H9 (cell line): Measurements from ENCODE around the gene SSH3. TPM values are rescaled to one million over a fixed set of nuclear protein-coding genes. Genes with fewer than 3 reads are reported as not detected.
"Not testable (repeated sequence)": the region's sequence is repeated elsewhere in the genome, so short reads cannot be mapped to it uniquely, and the experiment has no call there.

ENCODE experiments used
- DNase-seq: peaks from one replicate; pipeline ENCODE4 v3.0.0-alpha.2; 2017
- H2AFZ ChIP-seq: one replicate; pipeline ENCODE4 v1.6.1; 2013; ENCODE audit warnings: mild to moderate bottlenecking, low read length, control low read depth, moderate library complexity
- H2AK5ac ChIP-seq: 2 replicates; pipeline ENCODE4 v1.6.1; 2013; ENCODE audit warnings: low read length, control low read depth, mixed read lengths; ENCODE audit not compliant: insufficient read length
- H2BK120ac ChIP-seq: one replicate; pipeline ENCODE4 v1.6.1; 2013; ENCODE audit warnings: low read depth, mild to moderate bottlenecking, low read length, control low read depth, inconsistent platforms; ENCODE audit not compliant: poor library complexity, severe bottlenecking
- H2BK12ac ChIP-seq: 2 replicates; pipeline ENCODE4 v1.6.1; 2013; ENCODE audit warnings: low read length, control low read depth, mixed read lengths, low read depth; ENCODE audit not compliant: insufficient read length
- H2BK15ac ChIP-seq: 2 replicates; pipeline ENCODE4 v1.6.1; 2013; ENCODE audit warnings: low read depth, low read length, control low read depth
- H2BK20ac ChIP-seq: one replicate; pipeline ENCODE4 v1.6.1; 2013; ENCODE audit warnings: low read depth, mild to moderate bottlenecking, low read length, control low read depth, inconsistent platforms; ENCODE audit not compliant: poor library complexity, severe bottlenecking
- H2BK5ac ChIP-seq: 2 replicates; pipeline ENCODE4 v1.6.1; 2013; ENCODE audit warnings: low read length, control low read depth, mixed read lengths; ENCODE audit not compliant: insufficient read length
- H3K14ac ChIP-seq: 2 replicates; pipeline ENCODE4 v1.6.1; 2013; ENCODE audit warnings: low read length, control low read depth; ENCODE audit not compliant: insufficient read depth
- H3K18ac ChIP-seq: 2 replicates; pipeline ENCODE4 v1.6.1; 2013; ENCODE audit warnings: low read depth, mild to moderate bottlenecking, mixed read lengths, low read length, control low read depth; ENCODE audit not compliant: insufficient read length
- H3K23ac ChIP-seq: 2 replicates; pipeline ENCODE4 v1.6.1; 2013; ENCODE audit warnings: low read length, control low read depth, mixed read lengths, low read depth; ENCODE audit not compliant: insufficient read length
- H3K23me2 ChIP-seq: 2 replicates; pipeline ENCODE4 v1.6.1; 2013; ENCODE audit warnings: low read depth, mild to moderate bottlenecking, mixed read lengths, low read length, control low read depth; ENCODE audit not compliant: insufficient read length, poor library complexity, severe bottlenecking
- H3K27ac ChIP-seq: 2 replicates; pipeline ENCODE4 v1.5.1; 2013; ENCODE audit warnings: low read length, control low read depth, mixed read lengths, low read depth; ENCODE audit not compliant: insufficient read length
- H3K27me3 ChIP-seq: 2 replicates; pipeline ENCODE4 v1.6.1; 2013; ENCODE audit warnings: low read length, control low read depth, inconsistent platforms; ENCODE audit not compliant: insufficient read depth
- H3K4ac ChIP-seq: 2 replicates; pipeline ENCODE4 v1.6.1; 2013; ENCODE audit warnings: low read depth, mild to moderate bottlenecking, control low read depth, inconsistent platforms, low read length, moderate library complexity
- H3K4me1 ChIP-seq: 2 replicates; pipeline ENCODE4 v1.6.1; 2013; ENCODE audit warnings: low read length, control low read depth, inconsistent platforms; ENCODE audit not compliant: insufficient read depth
- H3K4me2 ChIP-seq: 2 replicates; pipeline ENCODE4 v1.6.1; 2013; ENCODE audit warnings: low read length, control low read depth, mixed read lengths; ENCODE audit not compliant: insufficient read length, insufficient read depth
- H3K56ac ChIP-seq: 2 replicates; pipeline ENCODE4 v1.6.1; 2013; ENCODE audit warnings: low read depth, mild to moderate bottlenecking, mixed read lengths, low read length, control low read depth; ENCODE audit not compliant: insufficient read length
- H3K79me1 ChIP-seq: 2 replicates; pipeline ENCODE4 v1.6.1; 2013; ENCODE audit warnings: low read depth, mild to moderate bottlenecking, moderate library complexity, low read length, control low read depth, inconsistent platforms; ENCODE audit not compliant: insufficient read depth, poor library complexity, severe bottlenecking
- H3K79me2 ChIP-seq: 2 replicates; pipeline ENCODE4 v1.6.1; 2013; ENCODE audit warnings: low read length, control low read depth, inconsistent platforms; ENCODE audit not compliant: insufficient read depth
- H3K9ac ChIP-seq: 2 replicates; pipeline ENCODE4 v1.6.1; 2013; ENCODE audit warnings: low read length, control low read depth, mixed read lengths; ENCODE audit not compliant: insufficient read length; ENCODE audit errors: extremely low read depth
- H3K9me3 ChIP-seq: one replicate; pipeline ENCODE4 v1.6.1; 2013; ENCODE audit warnings: low read depth, low read length, inconsistent platforms; ENCODE audit not compliant: control insufficient read depth
- H3T11ph ChIP-seq: one replicate; pipeline ENCODE4 v1.6.1; 2013; ENCODE audit warnings: mild to moderate bottlenecking, low read length, control low read depth, inconsistent platforms
- H4K20me1 ChIP-seq: one replicate; pipeline ENCODE4 v1.6.1; 2013; ENCODE audit not compliant: control insufficient read depth, insufficient read length, insufficient read depth
- H4K5ac ChIP-seq: 2 replicates; pipeline ENCODE4 v1.6.1; 2013; ENCODE audit warnings: low read depth, mild to moderate bottlenecking, mixed read lengths, low read length, control low read depth; ENCODE audit not compliant: insufficient read length
- H4K8ac ChIP-seq: replicated peaks from 2 replicates; pipeline ENCODE4 v1.6.1; 2013; ENCODE audit warnings: low read length, control low read depth, mixed read lengths, low read depth; ENCODE audit not compliant: insufficient read length
- H4K91ac ChIP-seq: 2 replicates; pipeline ENCODE4 v1.6.1; 2013; ENCODE audit warnings: low read depth, mild to moderate bottlenecking, moderate library complexity, mixed read lengths, low read length, control low read depth; ENCODE audit not compliant: insufficient read length
- H3K27ac Mint-ChIP-seq, 3 experiments: 2 replicates in 2 of 3; 3 replicates in 1 of 3; pipeline ENCODE4 v1.8.0; 2020 to 2021; ENCODE audit warnings: mixed read lengths in 3 of 3, mild to moderate bottlenecking in 1 of 3, moderate library complexity in 1 of 3
- H3K27me3 Mint-ChIP-seq: 2 replicates; pipeline ENCODE4 v1.8.0; 2021; ENCODE audit warnings: low read depth, mild to moderate bottlenecking, moderate library complexity, mixed read lengths
- H3K36me3 Mint-ChIP-seq, 3 experiments: 2 replicates in 2 of 3; 3 replicates in 1 of 3; pipeline ENCODE4 v1.8.0; 2020 to 2021; ENCODE audit warnings: low read depth in 3 of 3, mixed read lengths in 3 of 3; ENCODE audit not compliant: insufficient read depth in 1 of 3
- H3K4me1 Mint-ChIP-seq, 2 experiments: 2 replicates each; pipeline ENCODE4 v1.8.0; 2020; ENCODE audit warnings: mixed read lengths in 2 of 2
- H3K4me3 Mint-ChIP-seq, 2 experiments: 2 replicates in 1 of 2; 3 replicates in 1 of 2; pipeline ENCODE4 v1.8.0; 2020 to 2021; ENCODE audit warnings: mild to moderate bottlenecking in 2 of 2, mixed read lengths in 2 of 2, moderate library complexity in 1 of 2
- H3K9me3 Mint-ChIP-seq, 2 experiments: 2 replicates in 1 of 2; 3 replicates in 1 of 2; pipeline ENCODE4 v1.8.0; 2020; ENCODE audit warnings: mild to moderate bottlenecking in 2 of 2, mixed read lengths in 2 of 2, moderate library complexity in 1 of 2
- CTCF ChIP-seq: fragments of 200-600 bp; sonication (generic); conservative IDR thresholded peaks from 3 replicates; pipeline ENCODE4 v1.8.0; 2021; ENCODE audit warnings: antibody characterized with exemption, mild to moderate bottlenecking
- WGBS: extraction: QIAGEN DNeasy Blood & Tissue Kit; methylation state at CpG from one replicate; pipeline ENCODE4 v1.1.7; 2013; ENCODE audit warnings: missing lambda C conversion rate, low lambda C conversion rate, mixed read lengths; ENCODE audit not compliant: insufficient read length; ENCODE audit errors: extremely low coverage; 5-methylcytosine and 5-hydroxymethylcytosine counted together
- total RNA-seq: library from RNA; stranded (reverse); gene quantifications from 2 replicates; pipeline ENCODE4 v1.2.1, GENCODE V29; 2021

Gene SSH3
- total RNA-seq, 1 experiment from 2014 or later: 42.2 TPM

GRCh38 chr11:67317888-67318555, 14.7 kb downstream of the SSH3 start:
- H3K27me3 ChIP-seq: peaks cover 11% of the 10 kb centered on the region
- WGBS: no CpG with 5 or more reads among the region's 53 CpGs
- no peak overlapping the region for H2BK120ac ChIP-seq
- peaks cover 14% of the 10 kb centered on the region for H3K23me2 ChIP-seq
- no peak overlapping the region for H3K23ac ChIP-seq
- no peaks in the 10 kb centered on the region; a peak in 1 of 7 replicates for H3K36me3 Mint-ChIP-seq
- peaks cover 3% of the 10 kb centered on the region for H4K20me1 ChIP-seq
- H4K8ac ChIP-seq: no peak overlapping the region
- H2BK15ac ChIP-seq: no peak overlapping the region
- no peaks in the 10 kb centered on the region for H3K79me2 ChIP-seq
- no peak overlapping the region for H3K14ac ChIP-seq
- no peak overlapping the region for H2AFZ ChIP-seq
- no peak overlapping the region for H2BK5ac ChIP-seq
- peaks cover 46% of the 10 kb centered on the region for H3K27me3 Mint-ChIP-seq
- peak overlapping the region; percentile 92 for H3K4me2 ChIP-seq
- H2BK12ac ChIP-seq: no peak overlapping the region
- H3K4me1 Mint-ChIP-seq: peaks cover 4 to 6% of the 10 kb centered on the region in 2 experiments
- no peak overlapping the region for H3K27ac ChIP-seq
- no peak overlapping the region for H3K18ac ChIP-seq
- no peaks in the 10 kb centered on the region; a peak in 1 of 5 replicates for H3K9me3 Mint-ChIP-seq
- H4K91ac ChIP-seq: no peak overlapping the region
- H2AK5ac ChIP-seq: no peak overlapping the region
- no peaks in the 10 kb centered on the region for H3K4me1 ChIP-seq
- peak overlapping the region; percentile 85 to 97 for H3K4me3 Mint-ChIP-seq
- TF ChIP-seq CTCF: no peak
- H3K79me1 ChIP-seq: no peaks in the 10 kb centered on the region
- no peak overlapping the region for H3K4ac ChIP-seq
- no peak overlapping the region for H4K5ac ChIP-seq
- H3T11ph ChIP-seq: no peak overlapping the region
- peak overlapping the region in 1 of 3 experiments; percentile 96; a peak in 2 of 7 replicates for H3K27ac Mint-ChIP-seq
- no peaks in the 10 kb centered on the region for H3K9me3 ChIP-seq
- peak overlapping the region; percentile 31 for H3K9ac ChIP-seq
- no peak for DNase-seq
- no peak overlapping the region for H3K56ac ChIP-seq
- H2BK20ac ChIP-seq: no peak overlapping the region

DNA sequence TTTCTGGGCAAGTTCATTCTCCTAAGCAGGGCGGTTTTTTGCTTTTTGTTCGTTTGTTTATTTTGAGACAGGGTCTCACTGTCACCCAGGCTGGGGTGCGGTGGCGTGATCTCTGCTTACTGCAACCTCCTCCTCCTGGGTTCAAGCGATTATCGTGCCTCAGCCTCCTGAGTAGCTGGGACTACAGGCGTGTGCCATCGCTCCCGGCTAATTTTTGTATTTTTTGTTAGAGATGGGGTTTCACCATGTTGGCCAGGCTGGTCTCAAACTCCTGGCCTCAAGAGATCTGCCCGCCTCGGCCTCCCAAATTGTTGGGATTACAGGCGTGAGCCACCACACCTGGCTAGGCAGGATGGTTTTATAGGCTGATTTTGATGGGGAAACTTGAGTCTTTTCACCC, 15.5 kb downstream of the SSH3 start:
- Mint-ChIP-seq H3K27me3 (peaks cover 46% of the 10 kb centered on the region), H3K4me3 (peak overlapping the region in 1 of 2 experiments; percentile 97; a peak in 3 of 5 replicates)
- H3K23ac ChIP-seq, H2BK5ac ChIP-seq, H4K20me1 ChIP-seq, H3K79me2 ChIP-seq, H3K56ac ChIP-seq, H3K36me3 Mint-ChIP-seq, DNase-seq, H2BK20ac ChIP-seq, H4K91ac ChIP-seq, H3K27ac ChIP-seq, H3K4me1 Mint-ChIP-seq, H3K4me1 ChIP-seq, H3K14ac ChIP-seq, H3K27ac Mint-ChIP-seq, H3K79me1 ChIP-seq, H3K9me3 ChIP-seq, H4K8ac ChIP-seq, H3K4ac ChIP-seq, H3K18ac ChIP-seq, H2AK5ac ChIP-seq, H3K4me2 ChIP-seq, H2BK120ac ChIP-seq, H4K5ac ChIP-seq, H2BK15ac ChIP-seq, H2AFZ ChIP-seq, H3T11ph ChIP-seq, H3K9ac ChIP-seq, H3K9me3 Mint-ChIP-seq, H2BK12ac ChIP-seq: not testable (repeated sequence)
- Histone ChIP-seq H3K23me2 (peaks cover 14% of the 10 kb centered on the region), H3K27me3 (peaks cover 11% of the 10 kb centered on the region)
- WGBS: no CpG with 5 or more reads among the region's 12 CpGs
